HG03460 (cell line): Measurements from ENCODE around the gene ABCA10.
"Not testable (repeated sequence)": the region's sequence is repeated elsewhere in the genome, so short reads cannot be mapped to it uniquely, and the experiment has no call there.

ENCODE experiments used
- ATAC-seq: cut with Tn5 transposase; IDR thresholded peaks from one replicate; pipeline ENCODE4 v1.9.1; 2021; ENCODE audit not compliant: unreplicated experiment

The ABCA10 gene

GRCh38 chr17:69228576-69228975 lies at the start of gene ABCA10:
Gene ABCA10, minus strand, starts transcription at chr17:69228824. Its CDS starts 3,466 bp downstream, at chr17:69225358.
- ATAC-seq: no peak

GRCh38 chr17:69276279-69276678 lies 47.7 kb upstream of the ABCA10 start:
- ATAC-seq: not testable (repeated sequence)

GRCh38 chr17:69275751-69276150 lies 47.1 kb upstream of the ABCA10 start:
- no peak for ATAC-seq

- ATAC-seq: no peak
Measured at GRCh38 chr17:69271023-69271422, 42.4 kb upstream of the ABCA10 start.

- no peak for ATAC-seq
Measured at GRCh38 chr17:69269131-69269998, 40.7 kb upstream of the ABCA10 start.

GRCh38 chr17:69268543-69269014 lies 40.0 kb upstream of the ABCA10 start:
- no peak for ATAC-seq

- no peak for ATAC-seq
Measured at GRCh38 chr17:69267219-69267618, 38.6 kb upstream of the ABCA10 start.

GRCh38 chr17:69265873-69266272 lies 37.2 kb upstream of the ABCA10 start:
- no peak for ATAC-seq

GRCh38 chr17:69254187-69254586 lies 25.6 kb upstream of the ABCA10 start:
- no peak for ATAC-seq

- no peak for ATAC-seq
Measured at GRCh38 chr17:69250641-69251040, 22.0 kb upstream of the ABCA10 start.

GRCh38 chr17:69246726-69247375 lies 18.2 kb upstream of the ABCA10 start:
- no peak for ATAC-seq

- no peak for ATAC-seq
Measured at GRCh38 chr17:69246202-69246601, 17.6 kb upstream of the ABCA10 start.

- no peak for ATAC-seq
Measured at GRCh38 chr17:69245617-69246016, 17.0 kb upstream of the ABCA10 start.

- no peak for ATAC-seq
Measured at GRCh38 chr17:69239611-69240600, 11.3 kb upstream of the ABCA10 start.

GRCh38 chr17:69236946-69237345 lies 8.3 kb upstream of the ABCA10 start:
- no peak for ATAC-seq

- no peak for ATAC-seq
Measured at GRCh38 chr17:69236464-69236863, 7.8 kb upstream of the ABCA10 start.

GRCh38 chr17:69235338-69236058 lies 6.9 kb upstream of the ABCA10 start:
- peak; percentile 91 for ATAC-seq

- no peak for ATAC-seq
Measured at GRCh38 chr17:69232650-69233049, 4.0 kb upstream of the ABCA10 start.

GRCh38 chr17:69231521-69231920 lies 2.9 kb upstream of the ABCA10 start:
- no peak for ATAC-seq

GRCh38 chr17:69230939-69231338 lies 2.3 kb upstream of the ABCA10 start:
- ATAC-seq: no peak
